Middle frontal gyrus (tissue), 1 donor: ENCODE measurements around the gene CXXC5.
A peak's percentile ranks its signal among the peaks of the same experiment; 100 is the strongest.

ENCODE experiments used
- DNase-seq: peaks from one replicate; pipeline ENCODE4 v3.0.0-alpha.2; 2015; ENCODE audit warnings: low spot score; ENCODE audit errors: extremely low spot score

The CXXC5 gene

DNA sequence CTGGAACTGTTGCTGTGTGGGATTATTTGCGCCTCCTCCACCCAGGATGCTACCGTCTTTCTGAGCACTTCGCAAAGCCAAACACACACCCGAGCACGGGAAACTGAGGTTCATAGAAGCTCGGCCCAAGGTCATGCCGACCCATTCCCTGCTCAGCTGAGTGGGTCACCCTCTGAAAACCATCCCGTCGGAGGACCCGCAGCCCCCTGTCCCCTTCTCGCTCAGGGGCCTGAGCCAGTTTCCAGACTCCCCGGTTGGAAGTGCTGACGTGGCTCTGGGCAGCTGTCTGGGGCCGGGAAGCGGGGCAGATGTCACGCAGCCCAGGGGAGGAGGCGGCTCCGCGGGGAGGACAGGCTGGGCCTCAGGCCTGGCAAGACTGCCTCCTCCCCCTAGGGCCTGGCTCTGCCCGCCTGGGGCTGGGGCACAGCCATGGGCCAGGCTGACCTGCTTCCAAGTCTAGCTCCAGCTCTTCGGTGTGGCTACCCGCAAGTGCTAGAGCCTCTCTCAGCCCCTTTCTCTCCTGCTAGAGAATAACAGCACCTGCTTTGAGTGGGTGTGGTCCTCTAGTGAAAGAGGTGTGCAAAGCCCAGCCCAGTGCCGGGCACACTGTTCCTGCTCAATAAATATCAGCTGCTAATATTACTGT, 9.9 kb upstream of the CXXC5 start:
- peak; percentile 58 for DNase-seq

DNA sequence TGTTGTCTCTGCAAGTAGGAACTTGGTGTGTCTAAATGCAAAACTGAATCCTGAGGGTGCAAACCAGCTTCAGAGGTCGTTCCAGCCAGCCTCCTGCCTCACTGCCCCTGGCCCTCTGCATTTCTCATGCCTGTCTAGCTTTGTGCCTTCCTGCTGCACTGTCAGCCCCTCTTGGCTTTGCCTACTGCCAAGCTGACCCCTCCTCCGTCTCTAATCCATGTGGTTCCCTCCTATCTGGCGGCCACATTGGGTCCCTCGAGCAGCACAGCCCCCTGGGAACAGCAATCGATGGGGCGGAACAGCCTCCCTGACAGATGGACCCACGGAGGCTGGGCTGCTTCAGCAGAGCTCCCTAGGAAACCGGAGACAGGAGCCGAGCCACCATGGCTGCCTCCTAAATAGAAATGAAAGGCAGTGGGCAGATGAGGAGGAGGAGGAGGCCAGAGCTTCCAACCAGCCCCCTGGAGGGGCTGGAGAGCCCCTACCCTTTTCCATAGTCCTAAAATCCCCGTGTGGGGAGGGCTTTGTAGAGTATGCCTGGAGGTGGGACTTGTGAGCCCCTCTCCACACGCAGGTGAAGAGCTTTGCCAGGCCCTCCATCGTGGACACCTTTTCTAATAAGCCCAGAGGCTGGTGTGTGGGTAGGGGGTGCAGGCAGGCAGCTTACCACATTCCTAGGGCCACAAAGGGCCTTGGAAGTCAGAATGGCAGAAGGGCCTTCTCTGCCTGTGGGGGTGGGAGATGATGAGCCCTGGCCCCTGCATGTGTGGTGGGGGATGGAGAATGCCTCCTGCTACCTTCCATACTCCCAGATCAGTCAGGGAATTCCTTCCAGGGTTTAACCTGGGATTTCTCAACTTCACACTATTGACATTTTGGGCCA, 9.2 kb upstream of the CXXC5 start:
- no peak for DNase-seq

DNA sequence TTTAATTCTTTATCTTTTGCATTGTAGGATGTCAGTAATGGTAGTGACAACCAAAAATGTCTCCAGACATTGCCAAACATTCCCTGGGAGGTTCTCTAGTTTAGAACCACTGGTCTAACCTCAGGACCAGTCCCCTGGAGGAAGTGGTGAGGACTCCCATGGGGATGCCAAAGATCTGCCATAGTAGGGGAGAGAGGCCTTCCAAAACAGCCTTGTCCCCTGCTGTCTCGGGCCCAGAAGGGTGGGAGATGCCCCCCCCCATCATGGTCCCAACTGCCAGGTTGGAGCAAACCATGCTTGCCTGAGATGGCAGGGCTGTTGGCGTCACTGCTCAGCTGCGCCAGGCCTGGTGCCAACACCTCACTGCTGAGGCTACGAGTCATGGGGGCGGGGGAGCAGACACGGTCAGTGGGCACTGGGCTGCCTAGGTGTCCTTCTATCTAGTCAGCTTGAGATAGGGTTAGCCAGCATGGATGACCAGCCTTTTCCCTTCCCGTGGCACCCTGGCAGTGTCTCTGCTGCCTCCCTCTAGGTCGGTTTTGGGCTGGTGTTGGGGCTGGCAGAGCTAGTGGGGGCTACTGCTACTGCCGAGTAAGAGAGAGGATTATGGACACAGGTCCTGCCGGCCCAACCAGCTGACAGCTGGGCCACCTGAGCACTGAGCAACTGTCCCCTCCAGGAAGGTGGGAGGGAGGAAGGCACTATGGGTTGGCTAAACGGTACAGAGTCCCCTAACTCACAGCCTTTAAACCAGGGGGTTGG, 8.3 kb upstream of the CXXC5 start:
- no peak for DNase-seq

DNA sequence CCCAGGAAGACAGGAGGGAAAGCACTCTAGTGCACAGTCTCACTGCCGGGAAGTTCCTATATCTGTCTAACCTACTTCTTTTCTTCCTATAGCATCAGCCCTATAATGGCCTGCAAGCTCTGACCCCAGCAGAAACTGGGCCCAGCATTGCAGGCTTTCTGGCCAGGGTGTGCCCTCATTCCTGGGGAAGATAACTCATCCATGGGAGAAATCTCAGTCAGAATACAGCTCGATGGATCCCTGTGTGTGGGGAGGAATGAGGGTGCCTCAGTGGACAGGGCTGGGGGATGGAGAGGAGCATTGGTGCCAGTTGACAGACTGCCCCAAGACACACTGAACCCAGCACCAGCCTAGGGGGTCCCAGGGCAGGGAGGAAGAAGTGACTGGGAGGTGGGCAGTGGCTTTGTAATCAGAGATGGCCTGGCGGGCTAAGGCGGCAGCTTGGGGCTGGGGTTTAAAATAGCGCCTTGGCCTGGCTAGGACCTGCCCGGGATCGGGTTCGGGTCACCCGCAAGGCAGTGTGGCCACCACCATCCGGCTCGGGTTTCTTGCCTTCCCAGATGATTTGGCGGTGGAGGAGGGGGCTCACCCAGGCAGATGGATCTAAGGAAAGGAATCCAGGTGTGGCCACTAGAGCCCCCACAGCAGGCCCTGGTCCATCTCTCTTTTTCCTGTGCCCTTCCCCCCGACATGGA, 7.6 kb upstream of the CXXC5 start:
- no peak for DNase-seq

DNA sequence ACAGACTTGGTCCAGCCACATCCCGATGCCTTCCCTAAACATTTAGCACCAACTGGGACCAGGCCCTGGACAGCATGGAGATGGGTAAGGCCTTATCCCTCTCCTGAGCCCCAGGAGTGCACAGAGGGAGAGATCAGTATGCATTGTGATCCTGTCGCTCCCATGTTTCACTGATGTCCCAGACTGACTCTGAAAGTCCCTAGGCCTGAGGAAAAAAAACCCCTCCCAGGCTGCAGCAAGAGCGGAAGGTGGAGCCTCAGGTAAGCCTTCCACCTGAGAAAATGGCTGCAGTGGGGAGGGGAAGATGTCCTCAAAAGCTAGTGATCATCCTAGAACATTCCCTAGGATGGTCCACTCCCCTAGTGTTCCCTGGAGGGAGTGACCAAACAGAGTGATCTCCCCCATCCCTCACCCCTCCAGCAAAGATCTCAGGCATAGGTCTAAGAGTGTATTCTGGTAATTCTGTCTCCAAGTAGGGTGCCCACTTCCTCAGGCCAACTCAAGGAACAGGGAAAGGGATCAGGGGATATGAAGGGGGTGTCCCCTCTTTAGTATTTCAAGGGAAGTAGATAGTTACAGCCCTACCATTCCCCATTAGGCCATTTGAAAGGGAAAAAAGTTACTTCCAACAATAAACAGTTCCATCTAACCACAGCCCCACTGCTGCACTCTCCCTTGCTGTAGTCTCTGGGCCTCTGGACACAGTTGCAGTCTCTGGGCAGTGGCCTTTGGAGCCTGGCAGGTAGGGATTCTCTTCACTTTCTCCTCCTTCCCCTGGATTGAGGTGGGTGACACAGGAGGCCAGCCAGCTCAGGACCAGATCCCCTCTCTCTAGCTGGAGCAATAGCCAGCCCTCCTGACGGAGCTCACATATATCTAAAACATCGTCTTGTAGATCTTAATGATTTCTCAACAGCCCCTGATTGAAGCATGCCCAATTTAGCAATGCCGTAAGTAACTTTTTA, 6.8 kb upstream of the CXXC5 start:
- no peak for DNase-seq

DNA sequence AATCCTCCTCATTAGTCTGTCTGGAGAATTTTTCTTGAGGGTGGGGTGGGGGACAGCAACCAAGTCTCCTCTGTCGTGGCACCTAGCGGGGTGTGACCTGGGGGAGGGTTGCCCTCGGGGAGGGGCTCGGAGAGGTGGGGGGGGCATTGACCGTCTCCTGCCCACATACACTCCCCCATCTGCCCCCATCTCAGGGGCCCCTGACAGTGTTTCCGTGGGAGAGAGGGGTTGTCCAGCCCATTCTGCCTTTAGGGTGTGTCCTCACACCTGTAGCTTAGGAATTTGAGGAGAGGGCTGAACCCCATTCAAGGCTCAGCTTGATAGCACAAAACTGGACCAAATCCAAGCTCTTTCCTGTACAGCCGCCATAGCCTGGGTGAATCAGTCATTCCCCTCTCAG, 5.9 kb upstream of the CXXC5 start:
- no peak for DNase-seq

DNA sequence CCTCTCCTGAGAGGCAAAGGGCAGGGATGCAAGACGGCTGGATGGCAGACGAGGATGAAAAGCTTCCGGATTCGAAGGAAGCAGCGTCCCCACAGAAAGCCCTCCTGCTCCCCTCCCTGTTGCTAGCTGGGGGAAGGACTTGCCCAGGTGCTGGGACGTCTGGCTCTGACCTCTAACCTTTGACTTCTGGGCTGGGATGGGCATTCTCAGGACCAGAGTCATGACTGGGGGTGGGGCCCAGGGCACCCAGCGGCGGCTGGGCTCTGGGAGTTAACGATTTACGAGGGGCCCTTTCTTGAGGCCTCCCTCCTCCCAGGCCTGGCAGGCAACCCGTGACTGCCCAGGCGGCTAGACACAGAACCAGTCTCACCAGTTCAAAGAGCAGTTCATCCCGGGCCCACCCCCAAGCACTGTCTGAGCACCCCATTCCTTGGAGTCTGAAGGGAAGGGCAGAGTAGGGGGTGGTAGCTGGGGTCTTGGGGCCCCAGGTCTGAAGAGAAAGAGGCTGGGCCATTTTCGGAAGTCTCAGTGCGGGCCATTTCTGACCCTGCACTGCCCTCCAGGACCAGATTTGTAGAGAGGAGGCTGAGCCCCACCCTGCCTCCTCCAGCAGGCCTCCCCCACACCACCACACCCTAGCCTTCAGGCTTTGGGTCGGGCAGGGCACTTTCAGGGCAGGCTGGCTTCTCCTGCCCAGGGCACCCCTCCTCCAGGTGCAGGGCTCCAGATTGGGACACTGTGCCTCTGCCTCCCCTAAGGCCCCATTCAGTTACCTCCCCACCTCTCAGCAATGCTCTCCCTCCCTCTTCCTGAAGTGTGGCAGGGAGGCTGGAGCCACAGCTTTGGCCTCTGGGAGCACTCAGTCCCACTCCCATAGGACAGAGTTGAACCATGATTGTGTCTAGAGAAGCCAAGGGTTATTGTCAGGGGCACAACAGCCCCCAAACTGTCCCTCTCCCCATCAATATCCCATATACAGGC, 5.0 kb upstream of the CXXC5 start:
- no peak for DNase-seq

DNA sequence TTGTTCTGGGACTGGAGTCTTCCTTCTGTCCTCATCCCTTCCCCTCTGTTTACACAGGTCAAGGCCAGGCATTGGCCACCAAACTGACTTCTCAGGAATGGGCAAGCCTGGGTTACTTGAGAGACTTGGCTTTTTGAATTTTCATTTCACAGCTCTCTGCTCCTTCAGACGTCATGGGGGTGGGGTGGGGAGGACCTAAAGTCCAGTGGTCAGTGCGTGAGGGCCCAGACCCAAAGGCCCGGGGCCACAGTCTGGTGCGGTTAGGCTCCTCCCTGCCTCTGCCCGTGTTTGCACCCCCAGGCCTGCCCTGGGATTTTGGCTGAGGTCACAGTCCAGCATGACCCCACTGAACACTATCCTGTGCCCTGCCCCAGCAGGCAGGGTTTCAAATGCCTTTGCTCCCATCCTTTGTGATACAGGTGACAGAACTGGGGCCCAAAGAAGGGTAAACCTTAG, 4.1 kb upstream of the CXXC5 start:
- DNase-seq = no peak

DNA sequence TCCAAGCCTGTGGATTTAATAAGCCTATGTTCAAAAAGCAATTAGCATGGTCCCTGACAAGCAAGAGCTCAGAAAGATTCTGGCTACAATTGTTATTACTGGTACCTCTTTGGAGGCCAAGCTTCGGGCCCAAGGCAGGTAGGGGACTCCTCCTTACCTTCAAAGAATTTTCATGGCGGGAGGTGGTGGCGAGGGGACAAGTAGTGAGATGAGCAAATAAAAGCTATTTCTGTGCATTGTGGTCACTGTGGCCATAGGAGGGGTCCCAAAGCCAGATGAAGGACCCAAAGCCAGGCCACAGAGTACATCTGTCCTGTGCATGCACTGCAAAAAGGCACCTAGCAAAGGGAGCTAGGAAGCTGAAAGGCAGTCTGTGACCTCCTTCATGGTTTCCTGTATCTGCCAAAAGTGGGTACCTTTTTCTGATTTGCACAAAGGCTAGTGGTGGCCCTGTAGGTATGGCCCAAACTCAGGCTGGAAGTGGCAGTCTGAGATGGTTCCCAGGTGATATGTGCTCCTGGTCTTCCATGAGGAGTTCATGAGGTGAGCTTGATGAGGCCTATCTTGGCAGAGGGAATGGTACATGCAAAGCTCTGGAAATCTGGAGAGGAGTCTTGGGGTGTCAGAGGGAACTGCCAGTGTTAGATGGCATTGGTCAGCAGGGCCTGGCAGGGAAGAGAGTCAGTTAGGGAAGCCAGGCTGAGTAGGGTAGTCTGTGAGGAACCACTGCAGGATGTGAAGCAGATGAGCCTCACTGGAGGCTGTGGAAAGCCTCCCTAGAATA, 3.3 kb upstream of the CXXC5 start:
- DNase-seq = no peak

DNA sequence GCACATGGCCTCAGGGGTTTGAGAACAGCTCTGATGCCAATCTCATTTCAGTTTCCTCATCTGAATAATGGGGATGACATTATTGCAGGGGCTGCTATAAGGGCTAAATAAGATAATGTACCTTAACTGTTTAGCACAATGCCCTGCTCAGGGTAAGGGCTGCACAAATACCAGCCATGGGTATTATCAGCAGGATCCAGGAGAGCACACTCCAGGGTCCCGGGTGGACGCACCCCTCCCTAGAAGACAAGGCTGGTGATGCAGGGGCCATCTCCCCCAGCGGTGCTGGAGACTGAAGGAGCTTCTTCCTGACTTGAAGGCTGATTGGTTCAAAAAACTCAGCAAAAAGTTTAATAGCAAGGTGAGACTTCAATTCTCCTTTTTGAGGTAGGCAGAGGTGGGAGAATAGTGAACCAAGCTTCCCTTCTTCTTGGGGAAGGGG, 2.7 kb upstream of the CXXC5 start:
- DNase-seq = no peak

DNA sequence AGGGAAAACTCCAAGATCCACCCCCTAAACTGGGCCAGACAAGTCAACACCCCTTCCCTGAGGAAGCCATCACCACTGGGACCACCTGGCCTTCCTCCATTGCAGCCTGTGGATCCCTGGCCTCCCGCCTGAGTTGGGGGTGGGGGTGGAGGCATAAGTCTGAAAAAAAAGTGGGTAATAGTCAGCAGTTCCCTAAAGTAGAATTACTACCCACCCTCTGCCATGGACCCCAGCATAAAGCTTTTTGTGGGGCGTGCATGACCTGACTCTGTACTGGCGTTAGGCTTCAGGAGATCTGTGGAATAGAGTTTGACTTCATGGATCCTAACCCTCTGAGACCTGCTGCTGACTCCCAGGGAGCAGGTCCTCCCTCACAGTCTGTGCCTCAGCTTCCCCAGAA, 2.0 kb upstream of the CXXC5 start:
- DNase-seq = no peak

DNA sequence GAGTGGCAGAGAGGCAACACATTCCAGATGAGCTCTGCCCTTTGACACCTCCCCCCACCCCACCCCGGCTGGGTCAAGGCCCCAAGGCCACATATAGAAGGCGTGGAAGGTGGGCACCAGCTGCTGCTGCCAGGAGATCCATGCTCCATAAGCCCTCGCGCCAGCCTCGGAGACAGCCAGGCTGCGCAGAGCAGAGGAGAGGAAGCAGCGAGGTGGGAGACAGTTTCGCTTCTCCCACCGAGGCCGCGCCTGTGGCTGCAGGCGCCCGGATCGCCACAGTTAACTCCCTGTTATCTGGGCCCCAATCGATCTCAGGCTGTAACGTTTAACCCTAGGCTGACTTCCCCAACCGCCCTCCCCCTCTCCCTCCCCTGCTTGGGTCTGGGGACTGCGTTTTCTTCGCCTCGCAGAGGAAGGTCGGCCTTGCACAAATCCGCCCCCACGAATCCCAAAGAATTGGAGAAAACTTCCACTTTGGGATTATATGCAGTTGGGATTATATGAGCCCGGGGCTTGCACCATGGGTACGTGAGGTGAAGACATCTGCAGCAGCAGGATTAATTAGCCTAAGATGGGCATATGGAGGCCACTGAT, 1.1 kb upstream of the CXXC5 start:
- no peak for DNase-seq

DNA sequence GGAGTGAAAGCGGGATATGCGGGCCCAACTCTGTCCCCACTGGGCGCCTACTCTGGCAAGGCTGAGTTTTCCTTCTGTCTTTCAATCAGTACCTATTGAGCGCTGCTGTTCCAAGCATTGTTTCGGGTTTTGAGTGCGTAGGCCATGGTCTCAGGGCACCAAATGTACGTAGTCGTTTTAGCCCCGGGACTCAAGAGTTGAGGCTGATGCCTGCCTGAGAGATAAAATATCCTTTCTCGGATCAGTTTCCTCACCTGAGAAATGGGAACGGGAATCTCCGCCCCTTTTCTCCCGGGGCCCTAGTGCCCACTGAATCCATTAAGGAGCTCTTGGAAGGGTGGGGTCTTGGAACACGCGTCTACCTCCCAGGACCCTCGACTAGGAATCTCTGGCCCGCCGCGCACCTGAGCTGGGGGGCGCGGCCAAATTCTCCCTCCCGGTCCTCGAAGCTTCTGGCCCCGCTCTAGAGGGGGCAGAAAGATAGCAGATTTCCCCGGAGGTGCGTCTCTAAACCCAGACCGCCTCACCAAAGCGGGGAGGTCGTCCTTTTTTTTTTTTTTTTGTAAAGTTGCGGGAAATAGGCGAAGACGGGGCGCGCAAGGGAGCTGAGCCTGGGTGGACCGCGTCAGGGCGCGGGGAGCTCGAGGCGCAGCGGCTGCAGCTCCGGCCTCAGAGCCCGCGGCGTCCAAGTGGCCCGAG, 494 bp upstream of the CXXC5 start:
- no peak for DNase-seq

DNA sequence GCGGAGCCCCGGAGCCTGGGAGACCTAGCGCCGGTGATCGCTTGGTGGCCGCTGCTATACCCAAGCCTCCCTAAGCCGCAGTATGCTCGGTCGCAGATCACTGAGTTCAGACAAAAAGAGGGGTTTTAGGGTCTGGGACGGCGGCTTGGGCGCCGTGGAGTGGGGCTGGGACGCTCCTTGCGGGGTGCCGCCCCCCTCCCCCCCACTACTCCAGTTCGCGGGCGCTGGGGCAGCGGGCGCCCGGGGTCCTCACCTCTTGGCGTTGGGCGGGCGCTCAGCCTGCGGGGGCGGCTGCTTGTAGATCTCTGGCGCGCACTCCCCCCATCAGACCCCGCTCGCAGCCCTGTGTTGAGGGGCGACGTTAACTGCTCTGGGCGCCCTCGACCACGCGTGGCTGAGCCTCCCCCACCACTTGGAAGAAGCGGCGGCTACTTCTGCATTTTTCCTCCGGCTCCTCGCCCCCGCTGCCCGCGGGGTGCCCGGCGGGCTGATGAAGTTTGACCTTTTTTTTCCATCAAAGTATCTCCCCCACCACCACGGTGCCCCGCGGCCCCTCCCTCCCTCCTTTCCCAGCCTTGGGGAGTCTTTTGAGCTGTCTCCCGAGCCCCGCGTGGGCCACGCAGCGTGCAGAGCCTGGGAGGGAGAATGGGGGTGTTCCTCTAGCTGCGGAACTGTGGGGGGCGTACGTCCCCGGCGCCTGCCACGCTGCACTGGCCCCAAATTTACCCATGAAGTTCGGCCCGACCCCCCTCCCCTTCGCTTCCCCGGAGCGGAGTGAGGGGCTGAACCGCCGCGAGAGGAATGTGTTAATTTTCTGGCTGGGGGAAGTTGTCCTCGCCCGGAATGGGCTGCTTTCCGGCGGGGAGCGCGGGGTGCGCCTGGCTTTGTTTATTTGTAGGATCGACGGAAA, 1.2 kb downstream of the CXXC5 start:
- no peak for DNase-seq

DNA sequence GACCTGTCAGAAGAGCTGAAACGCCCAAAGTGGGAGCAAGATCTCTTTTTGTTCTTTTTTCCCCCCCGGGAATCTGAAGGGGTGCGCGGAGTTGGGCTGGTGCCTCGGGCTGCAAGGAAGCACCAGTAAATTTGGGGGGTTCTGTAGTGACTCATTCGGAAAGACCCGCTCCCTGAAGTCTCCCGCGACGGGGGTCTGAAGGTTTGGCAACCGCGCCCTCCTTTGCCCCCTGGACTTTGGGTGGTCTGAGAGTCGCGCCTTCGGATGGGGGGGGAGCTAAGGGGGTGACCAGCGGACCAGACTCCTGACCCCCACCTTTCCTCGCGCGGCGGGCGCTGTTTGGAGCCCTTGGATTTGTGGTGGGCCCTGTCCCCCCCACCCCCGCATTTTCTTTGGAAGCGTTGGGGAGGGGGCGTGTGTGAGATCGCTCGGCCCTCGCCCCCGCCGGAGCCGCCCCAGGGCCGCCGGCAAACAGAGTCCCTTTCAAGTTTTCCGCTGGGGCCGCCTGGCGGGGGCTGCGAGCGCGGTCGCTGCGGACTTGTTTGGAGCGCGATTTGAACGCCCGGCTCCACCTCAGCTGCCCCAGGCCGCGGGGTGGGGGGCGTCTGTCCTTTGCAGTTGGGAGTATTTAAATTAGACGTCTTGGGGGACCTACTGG, 2.0 kb downstream of the CXXC5 start:
- no peak for DNase-seq

DNA sequence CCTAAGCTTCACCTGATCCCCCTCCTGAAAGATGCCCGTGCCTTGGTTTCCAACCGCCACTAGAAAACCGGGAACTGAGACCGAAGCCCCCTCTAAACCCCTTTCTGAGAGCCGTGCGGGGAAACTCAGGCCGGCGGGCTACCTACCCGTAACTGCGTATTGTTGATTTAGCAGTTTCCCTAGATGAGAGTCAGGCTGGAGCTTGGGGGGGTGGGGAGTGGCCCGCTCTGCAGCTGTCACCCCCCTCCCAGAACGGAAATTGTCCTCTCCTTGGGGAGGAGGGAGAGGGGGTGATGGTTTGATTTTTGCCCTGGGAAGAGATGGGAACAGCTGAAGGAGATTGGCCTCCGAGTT, 2.5 kb downstream of the CXXC5 start:
- DNase-seq = no peak
